Adrenal gland (tissue), 5 donors: ENCODE results near the gene RHOBTB3.

Source experiments
- POLR2A ChIP-seq, 2 donors: fragments of 450-650 bp; IDR thresholded peaks; one replicate each; pipeline ENCODE4 v1.6.1; 2017; ENCODE audit warnings: antibody characterized with exemption in 2 of 2, mild to moderate bottlenecking in 2 of 2, moderate library complexity in 1 of 2
- TF ChIP-seq, protein P1 (sequence below), 6 experiments: fragments of 450-650 bp in 4 of 6; fragments of 200-600 bp in 2 of 6; sonication (generic) in 1 of 6; IDR thresholded peaks; 1 replicate in 5 of 6; 2 replicates in 1 of 6; pipeline versions ENCODE4 v1.5.1 to v1.8.0; 2016 to 2021; ENCODE audit warnings: antibody characterized with exemption in 6 of 6, mild to moderate bottlenecking in 2 of 6, moderate library complexity in 1 of 6
- donor health status: DM: no; HTN: no; CAD: no.

- TF ChIP-seq, protein P1, sequence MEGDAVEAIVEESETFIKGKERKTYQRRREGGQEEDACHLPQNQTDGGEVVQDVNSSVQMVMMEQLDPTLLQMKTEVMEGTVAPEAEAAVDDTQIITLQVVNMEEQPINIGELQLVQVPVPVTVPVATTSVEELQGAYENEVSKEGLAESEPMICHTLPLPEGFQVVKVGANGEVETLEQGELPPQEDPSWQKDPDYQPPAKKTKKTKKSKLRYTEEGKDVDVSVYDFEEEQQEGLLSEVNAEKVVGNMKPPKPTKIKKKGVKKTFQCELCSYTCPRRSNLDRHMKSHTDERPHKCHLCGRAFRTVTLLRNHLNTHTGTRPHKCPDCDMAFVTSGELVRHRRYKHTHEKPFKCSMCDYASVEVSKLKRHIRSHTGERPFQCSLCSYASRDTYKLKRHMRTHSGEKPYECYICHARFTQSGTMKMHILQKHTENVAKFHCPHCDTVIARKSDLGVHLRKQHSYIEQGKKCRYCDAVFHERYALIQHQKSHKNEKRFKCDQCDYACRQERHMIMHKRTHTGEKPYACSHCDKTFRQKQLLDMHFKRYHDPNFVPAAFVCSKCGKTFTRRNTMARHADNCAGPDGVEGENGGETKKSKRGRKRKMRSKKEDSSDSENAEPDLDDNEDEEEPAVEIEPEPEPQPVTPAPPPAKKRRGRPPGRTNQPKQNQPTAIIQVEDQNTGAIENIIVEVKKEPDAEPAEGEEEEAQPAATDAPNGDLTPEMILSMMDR (IDR thresholded peaks at IDR 0.05): no peak
- TF ChIP-seq POLR2A (IDR thresholded peaks at IDR 0.05): no peak
Observed at GRCh38 chr5:95697781-95698681, 33.1 kb upstream of the RHOBTB3 start.
